HG02885 (cell line): ENCODE measurements around the gene EID2B.

Experiments
- ATAC-seq: cut with Tn5 transposase; IDR thresholded peaks from one replicate; pipeline ENCODE4 v1.9.1; 2021; ENCODE audit warnings: mild to moderate bottlenecking; ENCODE audit not compliant: unreplicated experiment, poor library complexity

Gene EID2B, protein sequence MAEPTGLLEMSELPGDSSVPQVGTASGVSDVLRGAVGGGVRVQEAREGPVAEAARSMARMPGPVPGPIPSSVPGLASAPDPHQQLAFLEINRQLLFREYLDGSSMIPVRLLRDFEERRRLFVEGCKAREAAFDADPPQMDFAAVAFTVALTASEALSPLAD

DNA sequence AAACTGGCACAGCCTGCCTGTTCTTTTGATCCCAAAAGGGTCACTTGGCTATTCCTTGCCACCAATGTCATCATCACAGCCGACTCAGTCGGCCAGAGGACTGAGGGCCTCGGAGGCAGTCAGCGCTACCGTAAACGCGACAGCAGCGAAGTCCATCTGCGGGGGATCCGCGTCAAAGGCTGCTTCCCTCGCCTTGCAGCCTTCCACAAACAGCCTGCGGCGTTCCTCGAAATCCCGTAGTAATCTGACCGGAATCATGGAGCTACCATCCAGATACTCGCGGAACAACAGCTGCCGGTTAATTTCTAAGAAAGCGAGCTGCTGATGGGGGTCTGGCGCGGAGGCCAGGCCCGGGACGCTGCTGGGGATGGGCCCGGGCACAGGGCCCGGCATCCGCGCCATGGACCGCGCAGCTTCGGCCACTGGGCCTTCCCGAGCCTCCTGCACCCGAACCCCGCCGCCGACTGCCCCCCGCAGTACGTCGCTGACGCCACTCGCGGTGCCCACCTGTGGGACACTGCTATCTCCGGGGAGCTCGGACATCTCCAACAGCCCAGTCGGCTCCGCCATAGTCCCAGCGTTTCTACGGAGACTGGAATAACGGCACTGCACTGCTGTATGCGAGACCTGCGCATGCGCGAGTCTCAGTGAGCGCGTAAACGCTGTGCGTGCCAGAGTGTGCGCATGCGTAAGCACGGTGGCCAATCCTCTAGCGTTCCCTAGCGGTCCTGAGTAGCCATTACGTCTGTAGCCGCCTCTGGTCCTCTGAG, at the start of gene EID2B:
Gene EID2B, minus strand, starts transcription at position 620 of the 770 bp plus-strand sequence. Its CDS starts 50 bp downstream, at position 570.
- peak; percentile 93 for ATAC-seq

DNA sequence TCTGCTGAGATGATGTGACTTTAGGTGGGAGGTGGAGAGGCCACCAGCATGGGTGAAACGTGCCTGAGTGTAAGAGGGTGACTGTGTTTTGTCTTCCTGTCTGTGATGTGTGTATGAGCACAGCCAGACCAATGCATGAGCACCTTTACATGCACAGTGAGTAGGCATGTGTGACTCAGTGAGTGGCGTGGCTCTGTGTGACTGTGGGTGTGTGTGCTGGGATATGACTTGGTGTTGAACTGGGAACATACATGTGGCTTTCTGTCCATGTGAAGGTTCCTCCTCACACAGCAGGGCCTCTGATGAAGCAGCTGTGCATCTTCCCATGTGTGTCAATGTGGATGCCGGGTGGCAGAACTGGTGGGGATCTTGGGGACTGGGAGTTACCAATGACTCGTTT, 49.8 kb upstream of the EID2B start:
- no peak for ATAC-seq

DNA sequence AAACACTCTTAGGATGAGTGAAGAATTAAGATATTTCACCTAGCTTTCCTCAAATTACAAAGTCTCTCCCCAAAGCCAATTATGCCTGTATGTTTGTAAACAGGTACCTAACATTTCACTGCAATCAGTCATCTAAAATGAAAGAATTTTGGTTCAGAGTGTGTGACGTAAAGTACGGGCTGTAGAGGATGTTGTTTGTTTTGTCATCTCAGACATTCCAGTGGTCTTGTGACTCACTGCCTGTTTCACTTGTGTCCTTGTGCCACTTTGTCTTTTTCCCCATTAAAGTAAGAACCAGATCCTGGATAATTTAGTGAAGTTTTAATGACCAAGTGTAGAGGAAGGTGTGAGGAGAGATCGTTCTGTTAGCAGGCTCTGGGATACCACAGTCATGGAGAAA, 36.0 kb upstream of the EID2B start:
- no peak for ATAC-seq

DNA sequence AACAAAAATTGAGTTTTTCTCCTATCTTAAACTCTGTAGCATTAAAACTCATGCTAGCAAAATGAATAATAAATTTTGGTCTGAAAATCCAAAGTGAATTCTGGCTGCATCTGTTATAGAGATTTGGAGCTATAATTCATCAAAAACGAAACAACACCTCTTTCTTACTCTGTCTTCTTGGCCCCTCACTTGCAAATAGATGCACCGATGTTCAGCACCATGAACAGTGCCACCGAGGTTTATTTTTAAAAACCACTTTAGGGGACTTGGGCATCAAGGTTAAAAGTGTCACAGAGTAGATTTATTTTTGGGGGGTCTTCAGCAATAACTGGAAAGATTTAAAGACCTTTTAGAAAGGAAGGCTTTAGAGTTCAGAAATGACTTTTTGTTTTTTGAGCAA, 33.4 kb upstream of the EID2B start:
- ATAC-seq: no peak

DNA sequence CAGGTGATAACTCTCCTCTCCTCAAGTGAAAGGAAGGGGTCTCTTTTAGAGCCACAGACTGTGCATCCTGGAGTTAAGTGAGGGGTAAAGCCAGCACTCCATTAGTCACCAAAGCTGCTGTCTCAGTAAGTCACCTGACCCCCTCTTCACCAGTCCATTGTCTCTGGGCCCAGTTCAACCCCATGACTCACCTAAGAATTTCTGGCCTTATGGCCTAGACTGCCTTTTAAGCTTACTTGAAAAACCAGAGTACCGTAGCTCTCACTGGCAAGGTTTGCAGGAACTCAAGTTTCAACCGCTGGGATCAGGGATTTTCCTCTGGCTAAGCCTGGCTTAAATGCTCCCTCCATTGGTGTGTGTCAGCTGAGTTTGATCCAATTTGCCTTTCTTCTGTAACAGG, 30.8 kb upstream of the EID2B start:
- ATAC-seq: no peak

DNA sequence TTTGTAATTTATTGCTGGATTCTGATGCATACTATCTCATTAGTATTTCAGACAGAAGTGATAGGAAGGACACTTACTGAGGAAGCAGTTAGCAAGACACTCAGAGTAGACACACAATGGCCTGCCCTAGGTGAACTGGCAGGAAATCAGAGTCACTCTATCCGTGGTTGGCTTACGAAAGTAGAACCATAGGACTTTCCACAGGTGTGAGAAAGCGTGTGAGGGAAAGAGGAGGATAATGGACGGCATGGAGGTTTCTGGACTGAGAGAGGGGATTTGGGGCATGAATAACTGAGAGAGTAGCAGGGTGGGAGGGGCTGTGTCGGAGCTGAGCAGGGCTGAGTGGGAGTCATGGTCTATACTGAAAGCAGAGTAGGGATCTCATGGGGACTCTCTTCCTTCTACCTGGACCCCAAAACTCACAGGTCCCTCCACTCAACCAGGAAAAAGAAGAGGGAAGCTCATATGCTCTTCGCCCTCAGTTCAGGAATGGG, 26.0 kb upstream of the EID2B start:
- ATAC-seq: no peak

DNA sequence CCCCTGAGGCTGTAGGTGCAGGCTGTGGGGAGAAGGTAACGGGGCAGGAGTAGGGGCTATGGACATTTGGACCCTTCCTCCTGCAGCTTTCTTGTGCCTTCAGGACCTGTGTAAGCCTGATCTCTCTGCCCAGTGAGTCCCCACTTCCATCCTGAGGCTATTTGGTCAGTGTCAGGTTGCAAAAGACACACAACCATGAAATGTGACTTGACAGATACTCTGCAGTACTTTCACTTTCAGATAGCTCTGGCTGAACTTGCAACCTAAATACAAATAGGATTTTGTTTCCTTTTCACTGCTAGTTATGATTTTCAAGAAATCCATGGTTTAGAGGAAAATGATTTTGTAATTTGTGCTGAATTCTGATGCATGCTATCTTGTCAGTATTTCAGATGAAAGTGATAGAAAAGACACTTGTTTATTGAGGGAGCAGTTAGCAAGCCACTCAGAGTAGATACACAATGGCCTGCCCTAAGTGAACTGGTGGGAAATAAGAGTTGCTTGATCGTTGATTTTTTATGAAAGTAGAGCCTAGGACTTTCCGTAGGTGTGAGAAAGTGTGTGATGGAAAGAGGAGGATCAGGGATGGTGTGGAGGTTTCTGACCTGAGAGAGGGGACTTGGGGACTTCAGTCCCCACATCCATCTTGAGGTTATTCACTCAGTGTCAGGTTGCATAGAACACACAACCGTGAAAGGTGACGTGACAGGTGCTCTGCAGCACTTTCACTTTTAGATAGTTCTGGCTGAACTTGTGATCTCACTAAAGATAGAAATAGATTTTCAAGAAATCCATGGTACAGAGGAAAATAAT, 25.4 kb upstream of the EID2B start:
- ATAC-seq: no peak

DNA sequence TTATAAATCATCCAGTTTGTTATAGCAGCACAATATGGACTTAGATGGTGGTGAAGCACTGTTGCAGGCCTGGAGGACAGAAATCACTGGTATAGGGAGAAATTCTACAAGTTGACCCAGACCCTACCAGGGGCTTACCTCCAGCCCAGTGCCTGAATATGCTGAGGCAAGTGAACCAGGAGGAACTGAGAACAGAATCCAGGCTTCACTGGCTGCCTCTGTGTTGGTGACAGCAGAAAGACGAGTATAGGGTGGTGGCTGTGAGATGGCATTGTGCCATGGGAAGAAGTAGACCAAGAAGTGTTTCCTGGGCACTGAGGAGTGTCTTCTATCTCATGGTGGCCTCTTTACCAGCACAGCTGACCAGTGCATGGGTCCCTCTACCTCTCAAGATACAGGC, 23.2 kb upstream of the EID2B start:
- no peak for ATAC-seq

DNA sequence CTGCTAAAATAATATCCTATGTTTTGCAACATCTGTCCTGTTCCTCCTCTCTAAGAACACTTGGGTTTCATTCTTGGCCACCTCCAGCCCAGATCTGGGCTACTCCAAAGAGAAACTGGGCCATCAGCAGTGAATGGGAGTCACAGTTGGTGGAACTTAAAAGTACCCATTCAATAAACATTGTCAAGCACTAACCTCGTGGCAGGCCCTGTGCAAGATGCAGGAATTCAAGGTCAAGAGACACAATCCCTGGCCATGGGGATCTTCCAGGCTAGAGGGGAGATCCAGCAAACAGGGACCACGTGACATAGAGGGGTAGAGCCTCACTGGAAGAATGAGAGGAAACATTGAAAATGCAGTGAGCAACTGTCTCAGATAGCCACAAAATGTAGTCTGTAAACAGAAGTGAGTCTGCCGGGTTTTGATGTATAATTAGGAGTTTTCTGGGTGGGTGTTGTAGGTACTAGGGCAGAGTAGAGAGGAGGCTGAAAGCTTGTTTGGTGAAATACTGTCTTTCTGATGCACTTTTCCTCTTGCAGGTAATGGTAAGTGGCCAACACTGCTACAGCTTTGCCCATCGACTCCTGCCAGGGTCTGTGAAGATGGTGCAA, 22.2 kb upstream of the EID2B start:
- no peak for ATAC-seq

DNA sequence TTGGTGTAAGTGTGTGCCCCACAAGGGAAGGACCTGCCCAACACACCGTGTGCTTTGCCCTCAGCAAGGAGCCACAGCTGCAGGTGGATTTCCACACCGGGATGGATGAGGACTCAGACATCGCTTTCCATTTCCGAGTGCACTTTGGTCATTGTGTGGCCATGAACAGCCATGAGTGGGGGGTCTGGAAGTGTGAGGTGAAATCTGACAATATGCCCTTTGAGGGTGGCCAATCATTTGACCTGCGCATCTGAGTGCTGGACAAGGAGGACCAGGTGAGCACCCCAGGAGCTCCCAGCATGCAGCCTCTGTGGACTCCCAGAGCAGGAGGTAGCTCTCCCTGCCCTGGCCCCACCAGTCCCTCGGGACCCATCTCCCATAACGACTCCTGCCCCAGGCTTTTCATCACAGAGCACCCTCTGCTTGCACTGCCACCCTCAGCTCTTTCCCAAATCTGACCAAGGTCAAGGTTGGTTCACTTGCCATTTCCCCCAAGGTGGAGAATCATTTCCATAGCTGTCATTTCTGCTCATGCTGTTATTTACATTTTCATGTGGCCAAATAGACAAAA, 20.5 kb upstream of the EID2B start:
- no peak for ATAC-seq

DNA sequence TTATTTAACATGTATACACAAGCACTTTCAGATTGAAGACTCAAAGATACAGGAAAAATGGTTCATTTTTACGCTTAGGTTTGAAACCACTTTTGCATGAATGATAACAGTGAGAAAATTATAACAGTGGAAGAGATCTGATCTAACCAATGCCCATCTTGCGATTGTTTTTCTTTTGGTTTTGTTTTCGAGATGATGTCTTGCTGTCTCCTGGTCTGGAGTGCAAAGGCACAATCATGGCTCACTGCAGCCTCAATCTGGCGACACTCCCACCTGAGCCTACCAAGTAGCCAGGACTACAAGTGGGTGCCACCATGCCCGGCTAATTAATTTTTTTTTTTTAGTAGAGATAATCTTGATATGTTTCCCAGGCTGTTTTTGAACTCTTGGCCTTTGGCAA, 17.5 kb upstream of the EID2B start:
- no peak for ATAC-seq

DNA sequence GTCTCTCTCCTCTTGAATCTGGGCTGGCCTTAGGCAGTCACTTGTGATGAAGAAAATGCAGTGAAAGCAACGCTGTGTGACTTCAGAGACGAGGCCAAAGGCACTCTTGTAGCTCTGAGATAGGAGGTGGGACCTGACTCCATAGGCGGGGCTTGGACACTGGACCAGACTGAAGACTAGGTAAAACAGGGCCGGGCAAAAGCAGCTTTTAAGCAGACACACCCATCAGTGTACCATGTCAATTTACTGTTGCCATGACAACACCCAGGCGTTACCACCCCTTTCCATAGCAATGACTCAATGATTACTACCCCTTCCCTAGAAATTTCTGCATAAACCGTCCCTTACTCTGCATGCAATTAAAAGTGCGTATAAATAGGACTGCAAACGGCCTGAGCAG, 13.9 kb upstream of the EID2B start:
- no peak for ATAC-seq

DNA sequence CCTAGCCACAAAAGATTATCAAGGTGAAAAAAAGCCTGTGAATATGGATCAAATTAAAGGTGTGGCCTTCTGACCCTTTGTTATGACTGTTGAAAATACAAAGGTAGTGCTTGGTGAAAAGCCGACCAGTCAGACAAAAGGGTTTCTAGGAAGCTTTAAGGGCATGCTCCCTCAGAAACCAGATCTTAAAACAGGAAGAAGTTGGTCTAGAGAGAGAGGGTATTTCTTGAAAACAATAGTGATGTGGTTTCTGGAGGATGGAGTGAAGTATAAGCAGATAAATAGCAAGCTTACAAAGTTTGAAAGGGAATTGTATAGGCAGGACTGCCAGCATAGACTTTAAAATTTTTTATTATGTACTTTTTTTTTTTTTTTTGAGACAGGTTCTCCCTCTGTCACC, 12.3 kb upstream of the EID2B start:
- ATAC-seq: no peak

DNA sequence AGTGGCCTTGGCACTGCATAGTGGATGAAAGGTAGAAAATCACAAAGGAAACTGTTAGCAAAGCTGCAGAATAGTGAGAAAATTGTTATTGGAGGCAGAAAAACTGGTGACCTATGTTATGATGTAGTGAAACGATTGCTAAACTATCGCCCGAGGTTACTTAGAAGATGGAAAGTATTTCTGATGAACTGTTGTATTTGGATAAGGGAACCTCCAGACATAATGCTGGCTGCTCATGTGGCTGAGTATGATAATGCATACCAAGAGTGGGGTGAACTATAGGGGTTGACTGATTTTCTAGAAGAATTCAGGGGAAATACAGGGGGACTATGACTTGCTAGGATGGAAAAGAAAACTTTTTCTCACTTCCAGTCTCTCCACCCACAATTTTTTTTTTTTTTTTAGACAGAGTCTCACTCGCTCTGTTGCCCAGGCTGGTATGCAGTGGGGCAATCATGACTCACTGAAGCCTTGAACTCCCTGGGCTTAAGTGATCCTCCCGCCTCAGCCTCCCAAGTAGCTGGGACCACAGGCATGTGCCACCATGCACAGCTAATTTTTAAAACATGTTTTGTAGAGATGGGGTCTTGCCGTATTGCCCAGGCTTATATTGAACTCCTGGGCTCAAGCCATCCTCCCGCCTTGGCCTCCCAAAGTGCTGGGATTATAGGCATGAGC, 11.7 kb upstream of the EID2B start:
- no peak for ATAC-seq

DNA sequence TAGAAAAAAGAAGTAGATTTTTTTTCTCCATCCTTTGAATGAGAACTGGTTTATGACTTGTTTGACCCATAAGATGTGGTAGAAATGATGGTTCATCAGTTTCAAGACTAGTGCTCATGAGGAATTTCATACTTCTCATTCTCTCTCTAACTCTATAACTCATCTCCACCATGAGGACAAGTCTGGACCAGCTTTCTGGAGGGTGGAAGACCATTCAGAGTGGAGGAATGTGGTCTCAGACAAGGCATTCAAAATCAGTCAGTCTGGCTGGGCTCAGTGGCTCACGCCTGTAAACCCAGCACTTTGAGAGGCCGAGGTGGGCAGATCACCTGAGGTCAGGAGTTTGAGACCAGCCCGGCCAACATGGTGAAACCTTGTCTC, 10.8 kb upstream of the EID2B start:
- ATAC-seq: no peak

DNA sequence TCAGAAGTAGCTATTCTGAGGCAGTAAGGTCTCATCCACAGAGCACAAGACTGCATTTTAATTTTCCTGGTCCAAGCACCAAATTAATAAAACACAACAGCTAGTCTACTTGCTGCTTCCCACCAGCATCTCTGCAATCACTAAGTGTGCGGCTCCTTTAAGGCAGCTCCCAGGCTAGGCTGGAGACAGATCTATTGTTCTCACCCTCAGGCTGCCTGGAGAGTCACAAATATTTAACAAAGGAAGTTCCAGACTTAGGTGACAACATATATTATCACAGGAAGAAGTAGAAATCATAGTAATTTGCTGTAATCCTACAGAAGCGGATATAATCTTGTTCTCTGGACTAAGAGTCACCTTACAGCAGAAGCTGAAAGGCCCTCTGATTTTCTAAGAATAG, 9.6 kb upstream of the EID2B start:
- no peak for ATAC-seq

DNA sequence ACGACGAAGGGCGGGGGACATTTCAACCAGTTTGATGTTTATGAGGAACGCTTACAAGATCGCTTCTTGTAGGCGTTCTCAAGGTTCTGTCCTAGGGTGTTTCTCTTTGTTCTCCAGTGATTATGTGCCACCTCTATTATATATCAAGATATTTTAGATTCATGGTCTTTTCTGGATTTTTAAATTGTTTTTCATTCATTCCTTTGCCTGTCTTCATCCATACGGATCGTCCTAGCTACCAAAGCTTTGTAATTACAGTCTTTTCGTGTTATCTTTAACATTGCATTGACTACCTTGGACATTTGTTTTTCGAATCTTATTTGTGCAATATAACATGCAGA, 7.7 kb upstream of the EID2B start:
- ATAC-seq: no peak

DNA sequence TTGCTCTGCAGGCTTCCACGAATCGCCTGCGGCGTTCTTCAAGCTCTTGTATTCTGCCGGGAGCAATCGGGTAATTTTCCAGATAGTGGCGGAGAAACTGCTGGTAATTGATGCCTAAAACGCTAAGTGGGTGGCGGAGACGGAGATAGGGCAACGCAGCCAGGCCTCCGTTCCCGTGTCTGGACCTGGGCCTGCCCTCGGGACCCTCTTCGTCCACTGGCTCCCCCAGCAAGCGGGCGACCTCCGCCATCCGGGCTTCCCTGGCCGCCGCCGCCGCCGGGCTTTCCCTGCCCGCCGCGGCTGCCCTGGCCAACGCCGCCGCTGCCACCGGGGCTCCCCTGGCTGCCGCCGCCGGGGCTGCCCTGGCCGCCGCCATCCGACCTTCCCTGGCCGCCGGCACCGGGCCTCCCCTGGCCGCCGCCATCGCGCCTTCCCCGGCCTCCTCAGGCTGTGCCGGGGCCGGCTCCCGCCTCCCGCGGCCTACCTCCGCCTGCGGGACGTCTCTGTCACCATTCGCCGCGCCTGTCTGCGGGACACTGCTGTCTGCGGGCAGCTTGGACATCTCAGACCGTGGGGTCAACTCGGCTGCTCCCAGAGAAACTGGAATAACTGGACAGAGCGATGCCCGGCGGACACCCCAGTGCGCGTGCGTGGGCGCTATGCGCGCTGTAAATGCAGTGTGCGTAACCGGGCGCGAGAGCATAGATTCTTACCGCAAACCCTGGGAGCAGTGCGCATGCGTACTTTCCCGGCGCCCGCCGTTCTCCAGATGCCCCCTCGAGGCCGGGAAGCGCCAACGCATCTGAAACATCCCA, 7.1 kb upstream of the EID2B start, which contains the start of gene EID2:
Gene EID2, minus strand, starts transcription at position 644 of the 815 bp plus-strand sequence. Its CDS starts 82 bp downstream, at position 562.
- peak; percentile 91 for ATAC-seq

DNA sequence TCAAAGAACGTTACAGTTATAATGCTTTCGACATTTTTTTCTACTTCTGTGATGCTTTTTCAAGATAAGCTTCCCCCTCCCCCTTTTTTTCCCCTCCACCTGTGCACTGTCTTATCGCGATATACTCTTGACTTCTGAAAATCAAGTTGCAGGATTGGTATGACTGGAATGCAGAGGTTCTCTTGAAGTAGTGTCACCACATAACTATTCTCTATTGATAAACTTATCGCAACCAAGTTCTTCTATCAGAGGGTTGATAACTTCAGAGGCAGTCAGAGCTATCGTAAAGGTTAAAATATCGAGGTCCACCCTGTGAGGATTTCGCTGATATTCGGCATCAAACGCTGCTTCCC, 6.5 kb upstream of the EID2B start:
- ATAC-seq: no peak
